ENCODE data around the gene DCUN1D1.

DCUN1D1 gene

DNA sequence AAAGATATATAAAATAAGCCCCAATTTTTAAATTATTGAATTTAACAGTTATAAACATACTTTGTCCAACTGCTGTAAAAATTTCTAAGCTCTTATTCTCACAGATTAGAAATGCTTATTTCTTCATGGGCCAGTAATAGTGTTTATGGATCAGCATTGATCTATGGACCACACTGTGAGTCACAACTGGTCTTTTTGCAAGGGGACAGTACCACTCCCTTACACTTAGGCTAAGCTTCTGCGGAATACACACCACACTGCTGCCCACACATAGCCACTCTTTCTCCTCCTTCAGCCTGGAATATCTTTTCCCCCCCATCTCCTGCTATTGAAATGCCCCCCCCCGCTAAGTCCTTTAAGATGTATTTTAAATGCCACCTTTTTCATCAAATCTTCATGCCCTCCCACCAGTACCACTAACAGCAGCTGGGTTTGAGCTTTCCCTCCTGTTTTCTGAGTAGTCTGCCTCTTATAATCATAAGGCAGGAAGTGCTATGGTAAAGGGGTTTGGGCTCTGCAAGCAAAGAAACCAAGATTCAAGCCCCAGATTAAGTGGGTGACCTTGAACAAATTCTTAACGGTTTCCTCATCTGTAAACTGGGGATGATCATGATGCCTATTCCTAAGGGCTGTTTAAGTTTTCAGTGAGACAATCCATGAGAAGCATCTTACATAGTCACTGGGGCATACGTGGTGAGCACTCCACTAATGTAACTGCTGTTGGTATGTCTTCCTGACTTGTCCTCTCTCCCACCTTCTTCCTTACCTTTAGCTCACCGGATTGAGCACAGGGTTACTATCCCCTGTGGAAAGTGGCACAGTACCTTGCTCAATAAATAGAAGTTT is 69.2 kb downstream of the DCUN1D1 start:
- H3K36me3 ChIP-seq (ENCODE audit: insufficient read depth) = no peaks in the 10 kb centered on the region
- no peaks in the 10 kb centered on the region for H3K79me2 ChIP-seq (ENCODE audit: insufficient read depth, low read depth)
- TF ChIP-seq, protein P1, sequence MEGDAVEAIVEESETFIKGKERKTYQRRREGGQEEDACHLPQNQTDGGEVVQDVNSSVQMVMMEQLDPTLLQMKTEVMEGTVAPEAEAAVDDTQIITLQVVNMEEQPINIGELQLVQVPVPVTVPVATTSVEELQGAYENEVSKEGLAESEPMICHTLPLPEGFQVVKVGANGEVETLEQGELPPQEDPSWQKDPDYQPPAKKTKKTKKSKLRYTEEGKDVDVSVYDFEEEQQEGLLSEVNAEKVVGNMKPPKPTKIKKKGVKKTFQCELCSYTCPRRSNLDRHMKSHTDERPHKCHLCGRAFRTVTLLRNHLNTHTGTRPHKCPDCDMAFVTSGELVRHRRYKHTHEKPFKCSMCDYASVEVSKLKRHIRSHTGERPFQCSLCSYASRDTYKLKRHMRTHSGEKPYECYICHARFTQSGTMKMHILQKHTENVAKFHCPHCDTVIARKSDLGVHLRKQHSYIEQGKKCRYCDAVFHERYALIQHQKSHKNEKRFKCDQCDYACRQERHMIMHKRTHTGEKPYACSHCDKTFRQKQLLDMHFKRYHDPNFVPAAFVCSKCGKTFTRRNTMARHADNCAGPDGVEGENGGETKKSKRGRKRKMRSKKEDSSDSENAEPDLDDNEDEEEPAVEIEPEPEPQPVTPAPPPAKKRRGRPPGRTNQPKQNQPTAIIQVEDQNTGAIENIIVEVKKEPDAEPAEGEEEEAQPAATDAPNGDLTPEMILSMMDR (conservative IDR thresholded peaks at IDR 0.05; ENCODE audit: low read depth, low read length) = no peak
- peaks cover 41% of the 10 kb centered on the region for H3K4me1 ChIP-seq (ENCODE audit: low read depth, poor library complexity, severe bottlenecking)
- no peak overlapping the region for H3K4me3 ChIP-seq (IDR thresholded peaks at IDR 0.05; ENCODE audit: insufficient read depth, low read depth, low read length)
- no peak overlapping the region for H3K27ac ChIP-seq
- H3K4me2 ChIP-seq = no peak overlapping the region
- H3K27me3 ChIP-seq (ENCODE audit: insufficient read depth, low read depth) = no peaks in the 10 kb centered on the region
- H4K20me1 ChIP-seq (ENCODE audit: insufficient read depth) = no peaks in the 10 kb centered on the region
- no peak overlapping the region for H2AFZ ChIP-seq (ENCODE audit: low read depth)
- H3K9ac ChIP-seq = no peak overlapping the region

DNA sequence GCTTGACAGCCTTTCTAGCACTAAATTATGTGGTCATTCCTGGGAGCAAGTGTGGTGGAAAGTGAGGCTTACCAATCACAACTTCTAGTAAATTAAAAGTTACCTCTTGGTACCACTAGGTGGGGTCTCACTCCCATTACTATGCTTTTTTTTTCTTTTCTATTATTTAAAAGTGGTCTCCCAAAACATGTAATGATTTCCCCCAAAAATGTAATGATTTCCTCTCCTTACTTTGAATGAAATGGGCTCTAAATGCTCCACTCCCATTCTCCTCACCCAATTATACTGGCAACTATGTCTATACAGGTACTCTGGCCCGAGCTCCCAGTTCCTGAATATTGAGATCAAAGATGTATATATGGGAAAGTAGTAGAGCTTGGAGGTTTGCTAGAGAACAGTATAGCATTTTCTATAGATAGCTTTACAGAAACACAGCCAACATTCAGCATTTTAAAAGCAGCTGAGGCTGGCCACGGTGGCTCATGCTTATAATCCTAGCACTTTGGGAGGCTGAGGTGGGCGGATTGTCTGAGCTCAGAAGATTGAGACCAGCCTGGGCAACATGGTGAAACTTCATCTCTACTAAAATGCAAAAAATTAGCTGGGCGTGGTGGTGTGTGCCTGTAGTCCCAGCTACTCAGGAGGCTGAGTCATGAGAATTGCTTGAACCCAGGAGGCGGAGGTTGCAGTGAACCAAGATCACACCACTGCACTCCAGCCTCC is 70.9 kb downstream of the DCUN1D1 start:
- Histone ChIP-seq H3K79me2 (ENCODE audit: insufficient read depth, low read depth) (no peaks in the 10 kb centered on the region), H3K27me3 (ENCODE audit: insufficient read depth, low read depth) (no peaks in the 10 kb centered on the region), H3K4me2 (no peak overlapping the region), H3K36me3 (ENCODE audit: insufficient read depth) (no peaks in the 10 kb centered on the region), H4K20me1 (ENCODE audit: insufficient read depth) (no peaks in the 10 kb centered on the region), H2AFZ (ENCODE audit: low read depth) (no peak overlapping the region), H3K27ac (no peak overlapping the region), H3K4me1 (ENCODE audit: low read depth, poor library complexity, severe bottlenecking) (peaks cover 50% of the 10 kb centered on the region), H3K9ac (no peak overlapping the region), H3K4me3 (IDR thresholded peaks at IDR 0.05; ENCODE audit: insufficient read depth, low read depth, low read length) (no peak overlapping the region)
- TF ChIP-seq, protein P1 (conservative IDR thresholded peaks at IDR 0.05; ENCODE audit: low read depth, low read length) = peak; percentile 90

DNA sequence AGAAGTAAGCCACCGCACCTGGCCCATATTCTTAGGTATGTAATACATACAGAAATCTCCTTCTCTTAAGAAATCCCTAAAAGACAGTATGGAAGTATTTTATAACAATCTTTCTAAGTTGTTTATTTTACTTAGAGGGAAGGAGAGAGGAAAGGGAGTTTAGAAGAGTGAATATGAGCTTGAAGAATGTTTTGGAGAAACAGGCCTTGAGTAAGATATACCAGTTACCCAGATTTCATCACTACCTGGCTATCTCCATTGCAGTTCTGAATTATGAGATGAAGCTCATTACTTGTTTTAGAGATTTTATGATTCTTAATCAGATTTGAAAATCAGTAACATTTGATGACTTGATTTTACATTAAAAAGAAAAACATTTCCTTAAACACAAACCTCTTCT is 71.9 kb downstream of the DCUN1D1 start:
- Histone ChIP-seq H3K9ac (no peak overlapping the region), H3K79me2 (ENCODE audit: insufficient read depth, low read depth) (no peaks in the 10 kb centered on the region), H4K20me1 (ENCODE audit: insufficient read depth) (no peaks in the 10 kb centered on the region), H3K36me3 (ENCODE audit: insufficient read depth) (no peaks in the 10 kb centered on the region), H2AFZ (ENCODE audit: low read depth) (no peak overlapping the region), H3K4me1 (ENCODE audit: low read depth, poor library complexity, severe bottlenecking) (peaks cover 50% of the 10 kb centered on the region), H3K4me2 (no peak overlapping the region), H3K27ac (no peak overlapping the region), H3K27me3 (ENCODE audit: insufficient read depth, low read depth) (no peaks in the 10 kb centered on the region), H3K4me3 (IDR thresholded peaks at IDR 0.05; ENCODE audit: insufficient read depth, low read depth, low read length) (no peak overlapping the region)
- TF ChIP-seq, protein P1 (conservative IDR thresholded peaks at IDR 0.05; ENCODE audit: low read depth, low read length) = no peak

DNA sequence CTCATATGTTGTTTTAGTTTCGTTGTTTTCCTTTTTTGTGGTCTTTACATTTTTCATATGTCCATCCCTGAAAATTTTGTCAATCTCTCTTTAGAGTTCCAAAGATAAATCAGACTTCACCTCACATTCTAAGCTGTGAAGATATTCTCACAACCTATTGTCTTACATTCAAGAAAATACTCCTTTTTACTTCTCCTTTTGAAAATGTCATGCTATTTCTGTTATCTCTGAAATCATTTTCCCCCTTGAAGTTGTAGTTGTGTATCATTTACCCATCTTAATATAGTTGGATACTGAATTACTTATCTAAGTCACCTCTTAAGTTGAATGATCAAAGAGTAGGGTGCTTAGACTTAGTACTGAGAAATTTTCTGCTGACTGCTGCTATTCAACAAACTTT is 74.3 kb downstream of the DCUN1D1 start:
- Histone ChIP-seq H3K79me2 (ENCODE audit: insufficient read depth, low read depth) (no peaks in the 10 kb centered on the region), H3K4me3 (IDR thresholded peaks at IDR 0.05; ENCODE audit: insufficient read depth, low read depth, low read length) (no peak overlapping the region), H3K4me2 (no peak overlapping the region), H3K4me1 (ENCODE audit: low read depth, poor library complexity, severe bottlenecking) (peaks cover 40% of the 10 kb centered on the region), H2AFZ (ENCODE audit: low read depth) (no peak overlapping the region), H3K27ac (no peak overlapping the region), H3K36me3 (ENCODE audit: insufficient read depth) (no peaks in the 10 kb centered on the region), H4K20me1 (ENCODE audit: insufficient read depth) (no peaks in the 10 kb centered on the region), H3K9ac (no peak overlapping the region), H3K27me3 (ENCODE audit: insufficient read depth, low read depth) (no peaks in the 10 kb centered on the region)
- TF ChIP-seq, protein P1 (conservative IDR thresholded peaks at IDR 0.05; ENCODE audit: low read depth, low read length) = no peak

Measured in KMS-11 (cell line).